GM21390 (cell line): ENCODE measurements around the gene GSE1.

Experiments used
- ATAC-seq: cut with Tn5 transposase; IDR thresholded peaks from one replicate; pipeline ENCODE4 v1.9.1; 2021; ENCODE audit not compliant: unreplicated experiment

The GSE1 gene

GRCh38 chr16:85718682-85719081, 105.6 kb downstream of the GSE1 start:
- ATAC-seq: no peak

- no peak for ATAC-seq
Observed at GRCh38 chr16:85719605-85720301, 106.6 kb downstream of the GSE1 start.

- no peak for ATAC-seq
Observed at GRCh38 chr16:85720302-85720637, 107.1 kb downstream of the GSE1 start.

- ATAC-seq: no peak
Observed at GRCh38 chr16:85722128-85722893, 109.2 kb downstream of the GSE1 start.

- ATAC-seq: no peak
Observed at GRCh38 chr16:85724126-85724879, 111.2 kb downstream of the GSE1 start.

- no peak for ATAC-seq
Observed at GRCh38 chr16:85724936-85725335, 111.8 kb downstream of the GSE1 start.
